VCaP (cell line): ENCODE measurements around the gene PIP5KL1.

Experiments used
- H3K27ac ChIP-seq: fragments of 450-650 bp; 2 replicates; pipeline ENCODE4 v1.5.1; 2017
- CTCF ChIP-seq: fragments of 450-650 bp; conservative IDR thresholded peaks from 2 replicates; pipeline ENCODE4 v1.5.1; 2017; ENCODE audit warnings: mild to moderate bottlenecking, moderate library complexity

The PIP5KL1 gene

DNA sequence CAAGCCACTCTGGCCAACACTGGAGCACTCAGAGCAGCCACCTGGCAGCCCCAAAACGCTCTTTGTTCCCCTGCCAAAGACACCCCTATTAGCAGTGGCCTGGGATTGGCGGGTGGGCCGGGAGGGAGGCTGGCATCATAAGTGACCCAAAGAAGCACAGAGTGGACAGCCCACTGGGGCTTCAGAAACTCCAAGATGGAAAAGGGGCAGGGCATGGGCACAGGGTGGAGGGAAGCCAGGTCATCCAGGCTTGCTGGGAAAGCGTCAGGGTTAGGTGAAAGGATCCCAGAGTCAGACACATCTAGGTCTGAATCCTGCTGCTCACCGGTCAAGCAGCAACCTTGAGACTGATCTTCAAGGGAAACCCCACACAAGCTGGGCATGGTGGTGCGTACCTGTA lies 35.4 kb upstream of the PIP5KL1 start:
- peak overlapping the region; percentile 100 for H3K27ac ChIP-seq

GRCh38 chr9:127963359-127964064 lies 32.9 kb upstream of the PIP5KL1 start:
- TF ChIP-seq CTCF = no peak
- H3K27ac ChIP-seq = peak overlapping the region; percentile 100

More for the DNA sequence above, 35.4 kb upstream of the PIP5KL1 start:
- TF ChIP-seq CTCF = no peak

DNA sequence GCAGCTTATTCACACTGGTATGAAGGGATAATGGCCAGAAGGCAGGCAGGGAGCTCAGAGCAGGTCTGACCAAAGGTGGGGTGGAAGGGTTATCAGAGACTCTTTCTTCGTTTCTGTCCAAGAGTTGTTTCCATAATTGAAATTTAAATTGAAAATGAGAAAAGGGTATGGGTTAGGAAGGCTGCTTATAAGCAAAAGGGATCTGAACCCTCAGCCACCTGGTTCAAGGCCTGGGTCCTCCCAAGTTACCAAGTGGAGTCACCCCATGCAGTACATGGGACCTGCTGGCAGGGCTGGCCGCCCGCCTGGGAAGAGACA lies 32.4 kb upstream of the PIP5KL1 start:
- TF ChIP-seq CTCF = no peak
- peak overlapping the region; percentile 100 for H3K27ac ChIP-seq

DNA sequence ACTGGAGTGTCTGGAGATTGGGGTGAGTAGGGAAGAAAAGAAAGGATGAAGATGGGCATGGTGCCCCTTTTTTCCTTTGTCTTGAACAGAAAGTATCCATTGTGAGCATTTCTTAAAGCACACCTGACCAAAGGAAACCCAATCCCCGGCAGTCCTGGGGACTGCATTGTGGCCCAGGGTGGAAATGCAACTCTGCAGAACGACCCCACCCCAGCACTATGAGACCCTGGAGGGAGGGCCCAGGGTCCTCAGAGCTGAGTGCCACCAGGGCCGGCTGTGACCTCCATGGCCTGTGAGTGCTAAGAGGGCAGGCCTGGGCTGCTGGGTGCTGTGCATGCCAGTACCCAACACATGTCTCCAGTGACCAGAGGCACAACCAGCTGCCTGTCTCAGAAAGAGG lies 31.7 kb upstream of the PIP5KL1 start:
- no peak for TF ChIP-seq CTCF
- H3K27ac ChIP-seq = peak overlapping the region; percentile 100

DNA sequence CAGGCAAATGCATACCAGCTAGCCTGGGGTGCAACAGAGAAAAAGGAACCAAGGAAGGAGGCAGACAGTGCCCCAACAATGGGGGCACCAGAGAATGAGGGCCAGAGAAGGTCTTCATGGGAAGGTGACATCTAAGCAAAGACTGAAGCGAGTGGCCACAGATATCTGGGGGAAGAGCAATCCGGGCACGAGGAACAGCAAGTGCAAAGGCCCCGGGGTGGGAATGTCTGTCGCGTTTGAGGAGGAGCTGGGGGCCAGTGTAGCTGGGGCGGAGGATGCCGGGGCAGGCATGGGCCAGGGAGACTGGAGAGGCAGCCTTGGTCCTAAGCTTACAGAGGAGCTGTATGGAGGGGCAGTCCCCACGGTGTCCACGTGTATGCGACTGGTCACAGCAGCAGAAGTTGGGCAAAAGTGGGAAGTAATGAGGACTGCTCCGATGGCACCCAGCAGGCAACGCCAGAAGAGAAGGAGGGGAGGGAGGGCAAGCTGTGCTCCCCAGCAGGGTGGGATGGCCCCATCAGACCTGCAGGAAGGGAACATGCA lies 31.1 kb upstream of the PIP5KL1 start:
- H3K27ac ChIP-seq = peak overlapping the region; percentile 36; the same call in 1 of the 2 replicates
- no peak for TF ChIP-seq CTCF

DNA sequence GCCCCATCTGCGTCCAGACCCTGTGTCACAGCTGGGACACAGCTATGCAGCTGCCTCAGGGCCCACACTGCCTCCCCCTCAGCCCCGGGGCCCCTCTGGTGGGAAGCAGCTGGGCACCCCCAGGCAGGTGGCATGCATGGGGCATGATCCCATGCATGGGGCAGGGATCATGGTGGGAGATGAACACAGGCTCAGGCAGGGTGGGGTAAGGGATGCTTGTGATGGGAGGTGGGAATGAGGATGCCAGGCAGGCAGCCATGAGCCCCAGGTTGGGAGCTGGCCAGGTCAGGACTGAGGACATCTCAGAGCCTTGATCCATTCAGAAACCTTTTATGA lies 30.5 kb upstream of the PIP5KL1 start:
- peak overlapping the region; percentile 36 for H3K27ac ChIP-seq
- TF ChIP-seq CTCF = no peak

DNA sequence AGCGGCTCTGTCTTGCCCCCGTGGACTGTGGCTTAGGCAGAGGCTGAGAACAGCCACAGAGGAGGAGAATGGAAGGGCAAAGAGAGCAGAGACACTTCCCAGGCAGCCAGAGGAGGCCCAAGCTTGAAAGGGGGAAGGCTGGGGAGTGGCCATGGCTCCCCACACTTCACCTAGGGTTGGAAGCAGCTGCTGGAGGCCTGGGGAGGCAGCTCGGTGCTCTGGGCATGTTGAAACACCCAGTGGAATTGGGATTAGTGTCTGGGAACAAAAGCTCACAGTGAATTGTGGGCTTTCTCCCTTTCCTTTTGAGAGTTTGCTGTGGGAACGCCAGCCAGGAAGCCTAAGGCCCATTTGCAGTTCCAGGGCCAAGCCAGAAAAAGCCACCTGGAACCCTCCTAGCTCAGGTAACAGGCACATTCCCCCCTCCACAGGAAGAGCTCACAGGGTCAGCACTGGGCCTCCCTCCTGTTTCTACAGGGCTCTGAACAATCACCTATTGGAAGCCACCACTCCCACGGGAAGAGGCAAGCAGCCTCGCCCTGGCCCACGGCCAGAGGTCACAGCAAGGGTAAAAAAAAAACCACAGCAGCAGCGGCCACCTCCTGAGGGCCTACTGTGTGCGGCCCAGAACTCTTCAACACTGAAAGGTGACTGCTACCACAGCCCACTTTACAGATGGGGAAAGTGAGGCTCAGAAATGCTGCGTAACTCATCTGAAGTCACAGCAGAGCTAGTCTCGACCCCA lies 30.0 kb upstream of the PIP5KL1 start:
- peak overlapping the region; percentile 36 for H3K27ac ChIP-seq
- TF ChIP-seq CTCF = no peak
